HG03159 (cell line): ENCODE data around the gene MAGI1.
"Not testable (repeated sequence)": the region's sequence is repeated elsewhere in the genome, so short reads cannot be mapped to it uniquely, and the experiment has no call there.

Source experiments
- ATAC-seq: cut with Tn5 transposase; IDR thresholded peaks from one replicate; pipeline ENCODE4 v1.9.1; 2021; ENCODE audit warnings: mild to moderate bottlenecking, moderate library complexity; ENCODE audit not compliant: unreplicated experiment

MAGI1 gene

DNA sequence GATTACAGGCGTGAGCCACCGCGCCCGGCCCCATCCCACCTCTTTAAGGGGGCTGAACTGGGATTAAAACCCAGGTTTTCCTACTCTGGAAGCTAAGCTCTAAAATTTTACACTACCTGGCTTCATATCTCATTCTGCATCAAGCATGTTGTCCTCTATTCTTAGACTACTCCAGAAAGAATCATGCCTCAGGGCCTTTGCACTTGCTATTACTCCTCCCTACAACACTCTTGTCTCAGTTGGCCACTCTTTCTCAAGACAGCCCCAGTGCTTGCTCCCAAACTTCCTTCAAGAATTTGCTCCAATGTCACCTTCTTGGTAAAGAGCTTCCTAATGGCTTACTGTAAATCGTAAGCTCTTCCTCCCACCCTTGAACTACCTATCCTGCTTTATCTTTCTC lies 521.7 kb downstream of the MAGI1 start:
- no peak for ATAC-seq

DNA sequence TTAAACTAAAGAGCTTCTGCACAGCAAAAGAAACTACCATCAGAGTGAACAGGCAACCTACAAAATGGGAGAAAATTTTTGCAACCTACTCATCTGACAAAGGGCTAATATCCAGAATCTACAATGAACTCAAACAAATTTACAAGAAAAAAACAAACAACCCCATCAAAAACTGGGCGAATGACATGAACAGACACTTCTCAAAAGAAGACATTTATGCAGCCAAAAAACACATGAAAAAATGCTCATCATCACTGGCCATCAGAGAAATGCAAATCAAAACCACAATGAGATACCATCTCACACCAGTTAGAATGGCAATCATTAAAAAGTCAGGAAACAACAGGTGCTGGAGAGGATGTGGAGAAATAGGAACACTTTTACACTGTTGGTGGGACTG lies 524.4 kb downstream of the MAGI1 start:
- ATAC-seq = not testable (repeated sequence)

DNA sequence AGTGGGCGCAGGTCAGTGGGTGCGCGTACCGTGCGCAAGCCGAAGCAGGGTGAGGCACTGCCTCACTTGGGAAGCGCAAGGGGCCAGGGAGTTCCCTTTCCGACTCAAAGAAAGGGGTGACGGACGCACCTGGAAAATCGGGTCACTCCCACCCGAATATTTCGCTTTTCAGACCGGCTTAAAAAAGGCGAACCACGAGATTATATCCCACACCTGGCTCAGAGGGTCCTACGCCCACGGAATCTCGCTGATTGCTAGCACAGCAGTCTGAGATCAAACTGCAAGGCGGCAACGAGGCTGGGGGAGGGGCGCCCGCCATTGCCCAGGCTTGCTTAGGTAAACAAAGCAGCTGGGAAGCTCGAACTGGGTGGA lies 529.3 kb downstream of the MAGI1 start:
- ATAC-seq = not testable (repeated sequence)

DNA sequence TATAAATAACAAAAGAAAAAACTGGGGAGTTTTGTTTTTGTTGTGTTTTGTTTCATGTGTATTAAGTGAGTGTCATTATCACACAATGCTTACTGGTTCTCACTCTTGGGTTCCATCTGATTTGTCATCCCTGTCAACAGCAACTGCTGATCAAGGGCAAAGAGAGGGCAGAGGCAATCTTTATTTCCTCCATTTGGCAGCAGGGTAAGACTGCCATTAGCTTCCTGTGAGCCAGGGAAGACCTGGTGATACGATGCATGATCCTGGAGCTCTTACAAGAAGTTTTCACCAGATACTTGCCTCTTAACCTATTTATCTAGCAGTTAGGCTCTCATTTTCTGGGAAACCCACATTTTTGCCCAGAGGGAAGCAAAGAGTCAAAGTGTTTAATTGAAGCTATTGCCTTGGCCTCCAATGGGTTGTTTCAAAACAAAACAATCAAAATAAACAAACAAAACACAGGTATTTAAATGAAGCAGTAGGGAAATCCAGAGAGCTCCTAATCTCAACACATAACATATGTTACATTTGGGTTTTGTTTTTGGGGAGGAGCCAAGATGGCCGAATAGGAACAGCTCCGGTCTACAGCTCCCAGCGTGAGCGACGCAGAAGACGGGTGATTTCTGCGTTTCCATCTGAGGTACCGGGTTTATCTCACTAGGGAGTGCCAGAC lies 529.8 kb downstream of the MAGI1 start:
- ATAC-seq = no peak

DNA sequence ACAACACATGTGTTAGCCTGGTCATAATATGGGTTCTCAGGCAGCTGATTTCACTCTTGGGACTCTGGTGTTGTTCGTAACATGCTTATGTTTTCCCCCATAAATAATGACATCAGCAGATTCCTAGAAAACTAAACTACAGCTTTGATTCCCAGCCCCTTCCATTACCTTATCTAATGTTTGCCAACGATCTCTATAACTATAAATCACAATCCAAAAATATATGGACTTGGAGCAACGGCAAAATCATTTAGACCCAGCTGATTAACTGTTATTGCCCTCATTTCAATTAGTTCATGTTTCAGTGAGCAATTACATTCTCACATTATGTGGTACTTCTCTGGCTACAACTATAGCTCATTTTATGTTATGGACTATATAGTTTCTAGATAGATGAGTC lies 531.3 kb downstream of the MAGI1 start:
- ATAC-seq = no peak

DNA sequence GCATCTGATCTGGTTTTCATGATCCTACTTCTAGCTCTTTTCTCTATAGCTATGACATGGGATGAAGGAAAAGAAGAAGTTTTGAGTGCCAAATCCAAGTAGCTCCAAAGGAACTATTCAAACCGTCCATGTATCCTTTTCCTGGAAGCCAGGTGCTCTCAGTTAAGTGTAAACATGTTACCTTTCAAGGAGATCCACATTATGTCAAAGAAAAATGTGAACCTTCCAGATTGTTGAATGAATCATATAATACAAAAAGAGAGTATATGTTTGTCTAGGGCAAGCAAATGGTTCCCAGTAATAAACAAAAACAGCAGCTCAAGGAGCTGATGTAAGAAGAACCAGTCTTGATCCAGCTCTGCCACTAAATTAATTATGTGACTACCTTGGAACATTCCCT lies 534.9 kb downstream of the MAGI1 start:
- no peak for ATAC-seq

DNA sequence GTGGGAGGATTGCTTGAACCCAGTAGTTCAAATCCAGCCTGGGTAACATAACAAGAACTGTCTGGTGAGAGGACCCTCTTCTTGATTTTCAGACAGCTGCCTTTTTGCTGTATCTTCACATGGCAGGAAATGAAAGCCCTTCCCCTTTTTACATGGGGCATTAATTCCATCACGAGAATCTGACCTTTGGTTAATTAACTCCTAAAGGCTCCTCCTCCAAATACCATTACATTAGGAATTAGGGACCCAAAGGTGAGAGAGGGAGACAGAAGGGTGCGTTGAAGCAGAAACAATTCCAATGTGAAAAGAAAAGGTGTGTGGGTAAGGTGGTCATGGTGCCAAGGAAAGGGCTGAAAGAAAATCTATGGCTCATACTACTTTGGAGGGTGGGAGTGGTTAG lies 536.2 kb downstream of the MAGI1 start:
- ATAC-seq = no peak

DNA sequence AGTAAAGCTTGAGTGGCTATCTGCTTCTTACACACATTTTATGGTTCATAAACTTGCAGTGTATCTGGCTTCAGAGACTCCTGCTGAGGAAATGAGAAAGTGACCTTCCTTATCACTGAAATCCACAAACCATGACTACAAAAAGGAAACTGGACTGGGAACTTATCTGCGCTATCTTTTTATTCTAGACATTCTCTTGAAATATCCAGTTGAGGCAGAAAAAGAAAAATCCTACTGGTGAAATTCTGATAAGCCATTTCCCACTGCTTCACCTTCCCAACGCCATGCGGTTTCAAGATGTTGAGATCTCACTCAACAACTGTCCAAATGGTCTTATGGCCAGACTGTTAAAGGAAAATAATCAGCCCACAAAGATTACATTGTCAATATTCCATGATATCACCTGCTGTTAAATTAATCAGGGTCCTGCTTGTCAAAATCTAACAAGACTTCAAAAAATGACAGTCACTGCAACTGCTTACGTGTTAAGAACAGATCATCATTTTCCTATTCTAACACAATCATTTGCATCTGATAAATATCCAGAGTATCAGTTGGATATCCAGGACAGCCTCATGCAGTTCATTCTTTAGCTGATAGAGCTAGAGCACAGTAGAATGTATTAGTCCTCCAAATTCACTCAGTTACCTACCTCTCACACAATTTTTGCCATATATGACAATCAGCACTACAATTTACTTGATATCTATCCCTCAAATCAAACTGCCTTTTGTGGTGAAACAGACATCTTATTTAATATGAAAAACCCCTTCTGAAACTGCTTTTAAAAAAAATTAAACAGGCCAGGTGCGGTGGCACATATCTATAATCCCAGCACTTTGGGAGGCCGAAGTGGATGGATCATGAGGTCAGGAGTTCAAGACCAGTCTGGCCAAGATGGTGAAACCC lies 538.1 kb downstream of the MAGI1 start:
- ATAC-seq = no peak

DNA sequence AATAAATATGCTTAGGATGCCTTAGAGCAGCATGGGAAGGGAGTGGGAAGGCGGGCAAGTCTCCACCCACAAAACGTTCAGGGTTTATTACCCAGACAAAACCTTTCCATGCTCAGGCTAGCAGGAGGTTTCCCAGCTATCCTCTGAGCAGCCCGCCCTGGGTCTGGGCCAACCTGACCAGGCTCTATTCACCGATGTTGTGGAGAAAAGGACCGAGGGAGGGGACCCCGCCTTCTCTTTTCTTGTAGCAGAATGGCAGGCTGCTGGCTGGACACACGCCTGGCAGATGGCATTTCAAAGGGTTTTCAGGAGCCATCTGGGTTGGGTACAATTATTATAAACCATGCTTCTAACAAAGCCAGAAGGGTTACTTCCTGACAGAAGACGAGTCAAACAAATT lies 540.9 kb downstream of the MAGI1 start:
- ATAC-seq = no peak

DNA sequence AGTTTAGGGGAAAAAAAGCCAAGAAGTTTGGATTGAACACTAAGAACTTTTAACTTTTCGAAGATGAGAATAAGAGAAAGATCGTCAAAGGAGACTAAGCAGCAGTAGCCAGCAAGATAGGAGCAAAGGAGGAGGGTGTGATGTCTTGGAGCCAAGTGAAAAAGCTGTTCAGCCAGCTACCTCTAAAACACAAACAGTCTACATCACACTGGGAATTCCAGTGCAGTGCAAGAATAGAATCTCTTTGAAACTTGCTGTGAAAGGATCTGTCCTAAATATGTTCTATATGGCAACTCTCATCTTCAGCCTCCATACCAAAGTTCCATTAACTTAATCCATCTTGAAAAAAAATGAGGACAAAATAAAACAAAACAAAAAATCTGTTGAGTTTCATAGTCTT lies 541.5 kb downstream of the MAGI1 start:
- no peak for ATAC-seq

DNA sequence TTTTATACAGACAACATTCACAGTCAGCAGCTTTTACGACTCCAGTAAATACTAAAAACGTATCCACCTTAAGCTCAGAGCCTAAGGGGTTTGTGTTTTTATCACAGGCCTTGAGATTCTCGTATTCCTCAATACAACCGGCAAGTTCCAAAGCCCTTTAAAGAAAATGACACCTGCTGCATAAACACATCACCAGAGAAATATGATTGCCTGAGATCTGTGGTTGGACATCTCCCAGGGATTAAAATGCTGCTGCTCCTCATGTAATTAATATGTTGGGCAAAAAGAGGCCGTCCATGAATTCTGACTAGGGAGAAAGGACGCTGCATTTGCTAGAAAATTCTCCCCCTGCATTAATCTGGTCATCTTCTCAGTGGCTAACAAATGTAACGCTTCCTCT lies 544.8 kb downstream of the MAGI1 start:
- ATAC-seq = no peak

DNA sequence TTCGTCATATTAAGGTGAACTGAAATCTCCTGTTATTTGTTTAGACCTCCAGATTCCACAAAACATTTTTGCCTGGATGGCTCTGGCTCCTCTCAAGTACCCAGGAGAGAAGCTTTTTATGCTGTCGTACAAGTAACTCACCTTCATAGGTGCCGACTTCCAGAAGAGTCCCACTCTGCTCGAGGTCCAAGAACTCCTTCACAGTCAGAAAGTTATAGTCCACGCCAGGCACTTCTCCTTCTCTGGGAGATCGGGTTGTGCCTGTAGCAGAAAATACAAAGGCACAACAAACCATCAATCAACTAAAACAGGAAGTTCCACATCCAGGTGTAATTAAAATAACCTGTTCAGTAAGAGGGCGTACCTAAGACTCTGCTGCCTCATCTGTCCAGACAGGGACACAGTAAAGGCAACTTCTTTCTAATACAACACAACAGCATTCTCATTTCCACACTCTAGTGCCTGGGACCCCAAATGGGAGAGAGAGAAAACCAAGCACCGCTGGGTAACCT lies 545.3 kb downstream of the MAGI1 start:
- ATAC-seq = no peak

DNA sequence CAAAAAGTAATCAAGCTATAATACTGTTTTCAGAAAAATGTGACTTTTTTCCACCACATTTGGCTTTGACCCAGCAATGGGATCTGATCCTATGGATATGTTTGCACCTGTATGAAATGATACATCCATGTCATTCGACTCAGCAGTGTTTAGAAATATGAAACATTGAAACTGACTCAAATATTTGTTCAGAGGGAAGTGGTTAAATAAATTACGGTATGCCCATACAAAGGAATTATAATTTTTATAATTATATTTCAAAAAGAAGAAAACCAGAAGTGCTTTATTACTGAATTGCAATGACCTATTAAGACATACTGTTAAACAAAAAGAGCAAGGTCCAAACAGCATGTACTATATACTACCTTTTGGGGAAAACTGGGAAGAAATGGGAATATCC lies 546.5 kb downstream of the MAGI1 start:
- no peak for ATAC-seq

DNA sequence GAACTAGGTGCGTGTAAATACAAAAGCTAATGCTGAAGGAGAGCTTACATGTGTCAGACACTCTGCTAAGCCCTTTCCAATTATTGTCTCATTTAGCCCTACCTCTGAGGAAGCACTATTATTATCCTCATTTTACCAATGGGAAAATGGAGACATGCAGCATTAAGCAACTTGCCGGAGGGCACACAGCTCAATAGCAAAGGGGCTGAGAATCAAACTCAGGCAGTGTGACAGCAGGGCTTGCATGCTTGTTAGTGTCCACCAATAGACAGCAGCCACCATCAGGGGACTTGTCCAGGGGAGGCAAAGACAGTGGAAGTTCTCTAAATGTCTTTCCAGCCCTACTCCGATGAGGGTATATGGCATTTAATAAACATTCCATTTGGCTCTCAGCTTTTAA lies 548.6 kb downstream of the MAGI1 start:
- ATAC-seq = no peak

DNA sequence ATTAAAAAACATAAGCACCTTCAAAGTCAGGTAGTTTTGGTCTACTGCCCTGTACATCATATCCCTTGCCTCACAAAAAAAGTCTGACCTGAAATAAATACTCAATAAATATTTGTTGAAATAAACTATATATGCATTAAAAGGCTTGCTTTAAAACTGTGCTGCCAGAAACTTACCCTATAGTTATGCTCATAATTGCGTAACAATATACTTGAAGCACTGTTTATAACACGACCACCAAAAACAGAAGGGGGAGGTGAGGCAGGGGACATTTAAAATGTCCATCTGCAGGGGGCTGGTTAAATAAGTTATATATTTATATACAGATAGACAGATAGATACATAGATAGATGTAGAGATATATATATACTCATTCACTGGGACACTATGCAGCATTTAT lies 549.5 kb downstream of the MAGI1 start:
- no peak for ATAC-seq

DNA sequence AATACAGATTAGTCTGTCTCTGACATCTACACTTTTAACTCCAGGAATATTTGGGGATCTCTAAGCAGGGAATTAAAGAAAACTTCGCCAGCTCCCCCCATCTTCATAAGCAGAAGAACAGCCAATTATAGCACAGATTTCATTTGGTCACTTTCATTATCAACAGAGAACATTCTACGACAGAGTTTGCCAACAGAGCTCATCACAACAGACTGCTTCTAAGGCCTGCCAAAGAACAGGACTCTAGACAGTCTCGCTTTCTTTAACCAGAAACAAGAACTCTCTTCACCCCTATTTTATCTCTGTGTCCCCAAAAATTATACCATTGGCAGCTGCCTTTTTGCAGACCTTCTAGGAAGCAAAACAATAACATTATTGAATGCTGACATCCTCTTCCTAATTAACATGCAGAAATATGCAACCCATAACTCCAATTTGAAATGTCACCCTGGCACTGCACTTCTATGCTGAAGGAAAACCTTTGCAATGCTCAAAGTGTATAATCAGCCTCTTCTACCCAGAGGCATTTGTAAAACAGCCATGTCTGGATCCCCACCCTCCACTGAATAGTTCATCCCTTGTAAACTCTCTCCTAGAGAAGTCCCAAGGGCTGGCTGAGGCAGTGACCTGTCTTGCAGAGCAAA lies 552.8 kb downstream of the MAGI1 start:
- ATAC-seq = no peak

DNA sequence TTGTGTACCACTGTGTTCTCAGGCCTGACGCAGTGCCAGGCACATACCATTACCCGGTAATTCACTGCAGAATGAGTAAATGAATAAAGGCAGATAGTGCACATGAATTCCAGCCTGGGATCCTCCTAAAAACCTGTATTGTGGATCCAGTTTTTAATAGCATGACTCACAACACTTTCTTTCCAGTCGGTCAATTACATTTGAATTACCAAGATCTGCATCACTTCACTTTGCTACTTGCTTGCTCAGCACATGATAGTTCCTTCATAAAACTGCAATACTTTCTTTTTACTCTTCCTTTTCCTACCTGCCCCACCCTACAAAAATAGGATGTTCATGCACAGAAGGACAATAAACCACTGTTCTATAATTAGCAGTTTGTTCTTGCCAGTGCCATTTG lies 553.8 kb downstream of the MAGI1 start:
- ATAC-seq = no peak

DNA sequence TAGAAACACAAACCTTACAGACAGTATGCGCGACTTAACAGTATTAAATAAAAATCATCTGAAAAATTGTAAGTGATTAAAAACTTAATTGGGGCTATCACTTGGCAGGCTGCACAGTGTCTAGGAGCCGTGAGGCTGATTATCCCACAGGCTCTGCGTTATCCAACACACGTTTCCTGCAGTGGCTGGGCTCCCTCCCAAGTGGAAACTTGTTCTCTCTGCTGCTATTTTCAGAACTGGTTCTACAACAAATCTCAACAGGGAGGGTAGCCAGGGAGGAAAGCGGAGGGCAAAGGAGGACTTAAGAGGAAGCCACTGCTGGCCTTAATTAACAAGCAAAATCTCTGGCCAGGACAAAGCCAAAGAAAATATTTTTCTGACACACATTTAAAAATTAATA lies 555.2 kb downstream of the MAGI1 start:
- ATAC-seq = no peak

DNA sequence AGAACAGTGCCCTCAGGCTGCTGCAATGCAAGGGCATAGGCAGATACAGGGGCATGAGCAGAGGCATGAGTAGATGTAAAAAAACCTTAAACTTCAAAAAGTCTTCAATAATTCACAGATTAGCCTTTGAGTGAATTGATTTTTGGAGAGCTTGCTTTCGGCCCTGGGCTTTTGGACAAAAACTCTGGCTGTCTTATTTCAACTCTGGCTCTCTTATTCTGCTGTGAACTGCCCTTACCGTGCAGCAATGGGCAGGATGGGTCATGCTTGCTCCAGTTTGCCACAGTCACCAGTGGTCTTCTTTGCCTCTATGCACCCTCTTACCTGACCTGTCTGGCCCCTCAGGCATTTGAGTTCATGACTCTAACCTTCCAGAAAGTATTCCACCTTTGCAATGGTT lies 555.7 kb downstream of the MAGI1 start:
- ATAC-seq = no peak

DNA sequence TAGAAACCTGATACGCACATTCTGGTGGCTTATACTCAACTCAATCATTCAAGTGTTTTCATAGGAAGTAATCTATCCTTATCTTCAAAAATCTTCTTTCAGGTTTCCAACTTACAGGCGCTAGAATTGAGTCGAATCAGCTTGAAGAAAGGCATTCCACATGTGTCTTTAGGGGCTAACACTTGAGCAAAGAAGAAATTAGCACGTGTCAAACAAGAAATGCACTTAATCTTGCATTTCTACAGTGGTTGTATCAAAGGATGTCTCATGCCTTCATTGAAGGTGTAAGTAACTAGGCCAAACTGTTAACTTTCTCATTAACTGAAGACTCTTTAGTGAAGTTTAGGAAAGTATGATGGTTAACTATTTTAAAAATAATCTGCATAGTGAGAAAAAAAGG lies 557.6 kb downstream of the MAGI1 start:
- no peak for ATAC-seq

DNA sequence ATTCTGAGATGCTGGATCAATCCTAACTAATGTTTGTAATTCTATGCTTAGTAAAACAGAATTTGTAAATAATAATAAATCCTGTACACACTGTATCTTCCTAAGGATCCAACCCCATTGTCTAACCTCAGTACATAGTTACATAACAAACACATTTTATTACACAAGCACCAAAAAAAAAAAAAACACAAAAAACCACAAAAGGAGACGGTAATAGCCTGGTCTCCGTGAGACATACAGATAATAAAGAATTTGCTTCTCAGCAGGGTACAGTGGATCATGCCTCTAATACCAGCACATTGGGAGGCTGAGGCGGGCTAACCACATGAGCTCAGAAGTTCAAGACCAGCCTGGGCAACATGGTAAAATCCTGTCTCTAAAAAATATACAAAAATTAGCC lies 558.7 kb downstream of the MAGI1 start:
- ATAC-seq = no peak
